GM18508 (cell line): Measurements from ENCODE around the gene BICC1.
"Not testable (repeated sequence)": the region's sequence is repeated elsewhere in the genome, so short reads cannot be mapped to it uniquely, and the experiment has no call there.

Experiments used
- ATAC-seq: cut with Tn5 transposase; IDR thresholded peaks from one replicate; pipeline ENCODE4 v1.9.1; 2021; ENCODE audit warnings: moderate number of reproducible peaks; ENCODE audit not compliant: insufficient read depth, unreplicated experiment

The BICC1 gene

DNA sequence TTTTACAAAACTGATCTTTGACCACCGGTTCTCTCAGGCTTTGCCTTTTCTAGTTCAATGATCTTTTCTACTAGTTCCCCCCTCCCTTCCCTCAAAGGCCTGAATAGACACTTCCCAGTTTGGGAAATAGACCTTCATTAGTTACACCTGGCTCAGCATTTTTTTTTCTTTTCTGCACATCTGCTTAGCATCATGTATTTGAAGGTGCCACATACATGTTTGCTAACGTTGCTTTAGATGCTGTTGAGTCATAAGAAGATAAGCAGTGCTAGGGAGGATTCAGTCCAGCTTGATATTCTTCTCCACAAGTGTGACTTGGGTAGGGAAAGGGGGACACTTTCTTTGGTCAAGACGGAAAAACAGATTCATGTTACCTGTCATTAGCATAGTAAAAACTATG, 78.3 kb downstream of the BICC1 start:
- no peak for ATAC-seq

DNA sequence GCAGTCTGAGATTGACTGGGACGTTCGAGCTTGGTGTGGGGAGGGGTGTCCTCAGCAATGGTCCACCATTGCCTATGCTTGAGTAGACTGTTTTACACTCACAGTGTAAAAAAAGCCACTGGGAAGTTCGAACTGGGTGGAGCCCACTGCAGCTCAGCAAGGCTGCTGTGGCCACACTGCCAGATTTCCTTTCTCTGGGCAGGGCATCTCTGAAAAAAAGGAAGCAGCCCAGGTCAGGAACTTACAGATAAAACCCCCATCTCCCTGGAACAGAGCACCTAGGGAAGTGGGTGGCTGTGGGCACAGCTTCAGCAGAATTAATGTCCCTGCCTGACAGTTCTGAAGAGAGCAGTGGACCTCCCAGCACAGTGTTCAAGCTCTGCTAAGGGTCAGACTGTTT, 80.3 kb downstream of the BICC1 start:
- no peak for ATAC-seq

DNA sequence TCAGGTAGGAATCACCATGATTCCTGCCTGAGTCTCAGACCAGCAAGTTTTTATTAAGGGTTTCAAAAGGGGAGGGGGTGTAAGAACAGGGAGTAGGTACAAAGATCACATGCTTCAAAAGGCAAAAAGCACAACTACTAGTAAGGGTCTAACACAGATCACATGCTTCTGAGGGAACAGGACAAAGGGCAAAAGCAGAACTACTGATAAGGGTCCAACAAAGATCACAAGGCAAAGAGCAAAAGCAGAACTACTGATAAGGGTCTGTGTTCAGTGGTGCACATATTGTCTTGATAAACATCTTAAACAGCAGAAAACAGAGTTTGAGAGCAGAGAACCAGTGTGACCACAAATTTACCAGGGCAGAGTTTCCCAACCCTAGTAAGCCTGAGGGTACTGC, 84.5 kb downstream of the BICC1 start:
- not testable (repeated sequence) for ATAC-seq

DNA sequence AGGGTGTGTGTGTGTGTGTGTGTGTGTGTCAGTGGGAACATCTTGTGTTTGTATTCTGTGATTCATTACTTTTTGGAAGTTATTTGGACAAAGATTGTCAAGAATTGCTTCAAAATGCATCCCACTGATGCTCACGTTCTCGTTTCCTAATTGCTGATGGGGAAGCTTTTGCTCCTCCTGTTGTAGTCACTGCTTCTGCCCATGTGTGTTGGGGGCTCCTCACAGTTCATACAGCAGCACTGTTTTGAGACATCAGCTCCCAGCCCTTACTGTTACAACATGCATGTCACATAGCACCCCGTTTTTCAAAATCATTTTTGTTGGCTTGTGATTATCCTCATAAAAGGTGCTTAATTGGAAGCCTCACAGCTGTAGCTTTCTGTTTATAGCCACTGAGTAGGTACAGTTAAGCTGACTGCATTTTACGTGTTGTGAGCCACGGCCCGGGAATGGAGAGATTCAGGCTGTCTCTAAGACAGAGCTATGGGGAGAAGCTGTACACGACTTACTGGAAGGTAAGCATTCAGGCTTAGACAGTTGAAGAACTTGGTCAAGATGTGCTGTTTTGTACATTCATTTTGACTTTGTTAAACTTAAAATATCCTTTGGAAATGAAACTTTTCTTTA, 87.4 kb downstream of the BICC1 start:
- no peak for ATAC-seq

DNA sequence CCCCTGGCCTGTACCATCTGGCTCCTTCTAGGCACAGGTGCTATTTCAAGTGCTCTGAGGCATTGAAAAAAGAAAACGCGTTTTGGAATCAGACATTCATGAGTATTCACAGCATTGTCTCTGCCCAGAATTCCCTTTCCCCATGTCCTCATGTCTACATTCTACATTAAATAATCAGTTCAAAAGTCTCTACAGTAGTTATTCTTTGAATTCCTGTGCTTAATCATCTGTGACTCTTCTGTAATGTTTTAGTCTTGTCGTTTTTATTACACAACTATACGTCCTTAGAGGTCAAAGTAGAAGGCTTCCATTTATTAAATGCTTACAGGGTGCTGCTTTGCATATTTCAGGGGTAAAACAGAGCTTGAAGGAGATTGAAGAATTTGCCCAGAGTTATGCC, 95.7 kb downstream of the BICC1 start:
- ATAC-seq, result no peak

DNA sequence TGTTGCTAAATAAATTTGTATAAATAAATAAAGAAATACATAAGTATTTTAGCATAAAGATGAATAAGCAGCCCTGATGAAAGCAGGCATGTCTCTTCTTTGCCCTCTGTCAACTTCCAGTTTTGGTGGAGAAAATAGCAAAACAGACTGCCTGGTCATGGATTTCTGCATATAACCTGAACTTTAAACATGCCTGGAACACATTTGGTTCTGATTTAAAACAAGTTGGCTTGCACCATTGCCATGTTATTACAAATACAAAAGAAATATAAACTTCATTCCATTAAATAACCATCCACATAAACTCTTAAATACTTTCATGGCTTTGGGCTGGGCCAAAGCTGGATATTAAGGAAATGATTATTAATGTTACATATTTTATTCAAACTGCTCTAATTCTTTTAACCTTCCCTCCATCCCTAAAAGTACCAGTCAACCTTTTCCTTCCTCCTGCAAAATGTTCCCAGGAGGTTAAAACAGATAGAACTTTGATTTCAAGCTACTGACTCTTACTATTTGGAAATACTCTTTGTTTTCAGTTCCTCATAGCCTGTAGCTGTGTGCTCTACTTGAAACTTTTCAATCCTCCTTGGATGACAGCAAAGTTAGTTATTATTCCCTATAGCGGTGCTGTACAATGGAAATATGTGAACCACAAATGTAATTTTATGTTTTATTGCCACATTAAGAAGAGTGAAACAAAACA, 96.3 kb downstream of the BICC1 start:
- ATAC-seq, result no peak

DNA sequence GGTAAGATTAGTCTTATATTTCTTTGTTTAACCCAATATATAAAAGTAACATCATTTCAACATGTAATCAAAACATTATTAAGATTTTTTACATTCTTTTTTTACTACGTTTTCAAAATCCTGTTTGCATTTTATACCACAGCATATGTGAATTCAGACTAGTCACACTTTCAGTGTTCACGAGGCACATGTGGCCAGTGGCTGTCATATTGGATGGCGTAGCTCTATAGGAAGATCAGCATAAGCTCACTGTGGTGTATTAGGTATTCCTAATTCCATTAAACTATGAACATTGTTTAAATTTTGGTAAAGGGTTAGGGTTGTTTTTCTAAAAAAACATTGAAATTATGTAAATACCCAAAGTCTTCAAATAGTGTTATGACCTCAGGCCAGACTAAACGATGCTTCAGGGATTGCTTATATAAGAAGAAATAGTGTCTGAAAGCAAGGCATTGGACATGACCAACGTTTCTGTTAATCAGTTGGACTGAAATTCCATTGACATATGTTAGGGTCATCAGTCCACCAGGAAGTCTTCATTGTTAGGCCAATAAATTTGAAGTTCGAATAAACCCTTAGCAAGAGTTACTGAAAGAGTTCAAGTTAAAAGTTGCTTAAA, 97.0 kb downstream of the BICC1 start:
- no peak for ATAC-seq

DNA sequence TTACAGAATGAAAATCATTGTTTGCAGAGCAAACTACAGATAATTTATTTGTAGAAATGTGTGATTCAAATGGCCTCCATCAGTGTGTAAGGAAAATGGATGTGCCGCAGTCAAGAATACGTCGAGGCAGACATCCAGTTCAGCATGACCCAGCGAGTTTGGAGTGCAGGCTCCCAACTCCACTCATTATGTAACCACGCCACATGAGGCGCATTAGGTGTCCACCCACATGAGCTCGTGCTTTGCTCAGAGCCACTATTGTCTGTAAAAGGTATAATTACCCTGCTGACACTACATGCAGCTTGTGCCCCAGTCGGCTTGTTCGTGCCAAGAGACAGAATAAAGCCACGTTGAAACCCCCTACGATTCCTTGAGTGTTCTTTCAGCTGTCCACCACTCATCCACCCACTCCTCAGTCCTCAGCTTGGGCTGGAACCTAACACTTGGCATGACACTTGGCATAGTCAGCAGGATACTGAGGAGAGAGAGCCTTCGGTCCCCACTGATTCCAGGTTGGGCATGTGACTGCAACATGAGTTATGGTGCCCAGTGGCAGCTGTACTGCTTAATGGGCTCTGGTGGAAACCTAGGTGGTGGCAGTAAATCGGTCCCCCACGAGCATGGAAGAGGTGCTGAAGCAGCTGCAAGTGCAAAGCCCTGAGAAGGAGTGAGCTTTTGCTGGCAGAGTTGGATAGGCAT, 102.7 kb downstream of the BICC1 start:
- no peak for ATAC-seq

DNA sequence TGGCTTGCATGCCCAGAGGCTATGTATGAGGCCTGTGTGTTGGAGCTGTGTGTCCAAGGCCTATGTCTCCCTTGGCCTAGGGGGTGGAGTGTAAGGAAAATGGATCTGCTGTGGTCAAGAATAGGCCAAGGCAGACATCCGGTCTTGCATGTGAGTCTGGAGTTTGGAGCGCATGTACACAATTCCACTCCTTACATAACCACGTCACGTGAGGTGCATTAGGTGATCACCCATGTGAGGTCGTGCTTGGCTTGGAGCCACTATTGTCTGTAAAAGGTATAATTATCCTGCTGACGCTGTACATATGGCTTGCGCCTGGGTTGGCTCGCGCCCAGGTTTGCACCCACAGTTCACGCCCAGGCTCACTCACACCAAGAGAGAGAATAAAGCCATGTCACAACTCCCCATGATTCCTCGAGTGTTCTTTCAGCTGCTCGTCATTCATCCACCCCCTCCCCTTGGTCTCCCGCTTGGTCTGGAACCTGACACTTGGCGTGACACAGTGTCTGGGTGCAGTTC, 105.5 kb downstream of the BICC1 start:
- ATAC-seq, result no peak

DNA sequence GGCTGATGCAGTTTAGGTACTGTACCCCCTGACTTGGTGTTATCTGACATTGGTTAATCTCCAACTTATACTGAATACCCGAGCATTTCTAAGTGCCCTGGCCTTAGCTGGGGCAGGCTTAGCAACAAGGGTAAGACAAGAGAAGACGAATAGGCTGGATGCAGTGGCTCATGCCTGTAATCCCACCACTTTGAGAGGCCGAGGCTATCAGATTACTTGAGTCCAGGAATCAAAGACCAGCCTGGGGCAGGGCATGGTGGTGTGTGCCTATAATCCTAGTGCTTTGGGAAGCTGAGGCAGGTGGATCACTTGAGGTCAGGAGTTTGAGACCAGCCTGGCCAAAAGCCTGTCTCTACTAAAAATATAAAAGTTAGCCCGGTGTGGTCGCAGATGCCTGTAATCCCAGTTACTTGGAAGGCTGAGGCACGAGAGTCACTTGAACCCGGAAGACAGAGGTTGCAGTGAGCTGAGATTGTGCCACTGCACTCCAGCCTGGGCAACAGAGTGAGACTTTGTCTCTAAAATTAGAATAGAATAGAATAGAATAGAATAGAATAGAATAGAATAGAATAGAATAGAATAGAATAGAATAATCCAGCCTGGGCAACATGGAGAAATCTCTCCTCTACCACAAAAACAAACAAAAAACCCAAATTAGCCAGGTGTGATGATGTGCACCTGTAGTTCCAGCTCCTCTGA, 108.9 kb downstream of the BICC1 start:
- no peak for ATAC-seq

DNA sequence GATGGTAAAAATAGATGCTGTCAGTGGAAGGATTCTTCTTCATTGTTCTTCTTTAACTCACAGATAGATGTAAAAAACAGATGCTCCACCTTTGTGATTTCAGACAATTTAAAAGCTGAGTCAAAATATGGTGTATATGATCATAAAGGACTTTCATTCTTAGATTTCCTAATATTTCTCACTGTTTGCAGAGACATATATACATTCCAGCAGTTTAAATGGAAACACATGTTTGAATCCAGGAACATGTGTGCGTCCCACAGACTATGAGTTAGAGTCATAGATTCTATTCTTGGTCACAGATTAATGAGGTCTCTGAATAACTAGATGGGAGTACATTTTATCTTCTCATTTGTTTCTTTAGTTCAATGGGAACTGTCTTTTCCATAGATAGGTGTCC, 109.6 kb downstream of the BICC1 start:
- no peak for ATAC-seq

DNA sequence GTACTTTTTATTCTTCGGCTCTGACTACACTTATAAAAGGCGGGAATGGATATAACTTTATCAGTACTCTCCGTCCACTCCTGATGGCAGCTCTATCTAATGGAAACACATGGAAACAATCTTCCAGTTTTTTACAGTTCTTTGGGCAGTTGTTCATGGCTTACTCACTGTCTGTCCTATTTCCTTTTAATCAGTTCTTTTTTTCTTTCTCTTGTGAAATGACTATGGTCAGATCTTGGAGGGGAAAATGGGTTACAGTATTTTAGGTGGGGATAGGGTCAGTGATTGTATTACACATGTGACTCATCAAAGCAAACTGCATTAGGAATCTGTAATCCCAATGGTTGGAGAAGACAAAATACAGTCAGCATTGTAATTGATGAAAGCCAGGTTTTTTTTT, 112.4 kb downstream of the BICC1 start:
- ATAC-seq, result no peak

DNA sequence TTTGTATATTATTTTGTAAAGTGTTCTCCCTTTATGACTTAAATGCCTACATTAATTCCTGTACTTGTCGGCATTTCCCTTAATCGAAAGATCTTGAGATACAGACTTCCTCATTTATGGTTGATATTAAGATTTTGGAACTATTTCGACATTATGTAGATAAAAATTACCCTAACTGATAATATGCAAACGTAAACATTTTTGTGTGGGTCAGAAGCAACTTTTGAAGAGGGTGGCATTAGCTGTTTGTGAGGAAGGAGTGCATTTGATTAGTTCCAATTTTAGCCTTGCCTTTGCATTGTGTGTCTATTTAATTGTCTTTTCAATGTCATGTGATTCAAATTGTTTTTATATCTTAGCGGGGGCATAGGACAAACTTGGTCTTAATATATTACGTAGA, 114.7 kb downstream of the BICC1 start:
- ATAC-seq, result no peak

DNA sequence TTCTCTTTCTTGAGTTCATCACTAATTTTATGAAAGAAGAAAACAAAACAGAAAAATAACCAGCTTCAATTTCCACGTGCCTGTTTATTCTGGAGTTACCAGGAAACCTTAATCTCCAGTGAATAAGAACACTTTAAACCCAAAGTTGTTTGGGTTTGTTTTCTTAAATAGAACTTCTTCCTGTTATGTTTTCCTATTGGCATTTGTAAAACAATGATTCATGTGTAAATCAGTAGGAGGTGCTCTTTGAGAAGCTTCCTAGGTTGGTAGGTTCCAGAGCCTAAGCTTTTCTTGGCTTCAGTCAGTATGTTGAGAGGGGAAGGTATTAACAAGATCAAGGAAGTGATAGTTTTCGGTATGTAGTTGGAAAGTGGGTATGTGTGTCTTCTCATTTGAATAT, 119.0 kb downstream of the BICC1 start:
- ATAC-seq, result no peak

DNA sequence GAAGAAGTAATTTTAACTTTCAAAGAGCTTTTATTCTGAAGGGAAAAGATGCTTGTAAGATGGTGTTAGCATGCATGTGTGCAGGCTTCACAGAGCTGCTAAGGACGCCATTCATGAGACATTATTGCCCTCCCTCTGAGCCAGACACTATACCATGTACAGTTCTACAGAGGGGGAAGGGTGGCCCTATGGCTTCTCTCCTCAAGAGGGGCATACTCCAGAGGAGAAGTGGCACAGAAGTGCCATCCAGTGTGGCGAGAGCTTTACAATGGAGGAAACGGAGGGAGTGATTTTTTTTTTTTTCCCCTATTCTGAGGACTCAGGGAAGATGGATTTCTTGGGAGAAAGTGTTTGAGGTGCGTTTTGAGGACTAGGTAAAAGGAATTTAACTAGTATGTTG, 119.5 kb downstream of the BICC1 start:
- ATAC-seq, result no peak

DNA sequence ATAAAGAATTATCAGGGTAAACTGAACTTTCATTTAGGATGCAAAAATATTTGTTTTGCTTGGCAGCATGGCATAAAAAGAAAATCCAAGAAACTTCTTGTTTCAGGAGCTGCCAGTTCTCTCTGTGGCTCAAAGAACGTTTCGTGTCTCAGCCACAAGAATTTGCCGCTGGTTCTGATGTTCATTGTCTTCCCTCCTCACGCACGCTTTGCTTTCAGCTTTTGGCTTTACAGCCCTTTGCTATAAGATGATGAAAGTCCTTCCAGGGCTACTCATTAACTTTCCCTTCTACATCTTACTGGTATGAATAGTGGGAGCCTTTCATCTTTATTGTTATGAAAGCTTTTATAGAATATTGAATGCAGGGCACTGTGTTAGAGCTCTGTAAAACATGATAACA, 124.7 kb downstream of the BICC1 start:
- ATAC-seq, result no peak

DNA sequence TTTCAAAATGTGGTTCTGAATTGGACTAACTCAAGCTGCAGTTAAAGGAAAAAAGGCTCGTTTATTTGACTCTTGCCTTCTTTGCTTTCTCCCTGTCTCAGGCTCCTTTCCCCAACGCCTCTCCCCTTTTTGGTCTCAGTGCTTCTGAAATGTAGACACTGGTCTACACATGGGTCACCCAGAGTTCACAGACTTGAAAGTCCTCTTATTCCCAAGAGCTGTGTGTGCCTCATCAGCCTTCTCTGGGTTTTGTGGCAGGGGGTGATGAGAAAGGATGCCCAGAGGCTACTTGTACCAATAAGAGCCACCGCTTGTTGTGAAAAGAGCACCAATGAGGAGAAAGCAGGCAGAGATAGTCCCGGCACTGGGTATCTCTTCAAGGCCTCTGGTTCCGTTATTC, 125.7 kb downstream of the BICC1 start:
- ATAC-seq, result no peak

DNA sequence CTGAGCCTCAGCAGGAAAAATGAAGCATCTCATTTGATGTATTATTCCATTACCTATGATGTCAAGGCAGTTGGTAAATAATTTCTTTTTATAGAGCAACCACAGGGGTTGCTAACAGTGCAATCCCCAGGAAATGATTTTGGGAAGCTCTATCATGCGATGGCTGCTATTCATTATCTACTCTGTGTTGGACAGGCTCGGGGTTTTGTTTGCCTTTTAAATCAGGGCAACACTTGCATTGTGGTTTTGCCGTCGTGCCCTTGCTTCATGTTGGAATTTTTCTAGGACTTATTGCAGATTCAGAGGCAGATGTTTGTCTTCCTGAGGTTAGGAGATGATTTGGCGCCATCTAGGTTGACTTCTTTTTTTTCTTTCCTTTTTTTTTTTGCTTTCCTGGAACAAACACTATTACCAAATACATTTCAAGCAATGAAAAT, 128.4 kb downstream of the BICC1 start:
- no peak for ATAC-seq

DNA sequence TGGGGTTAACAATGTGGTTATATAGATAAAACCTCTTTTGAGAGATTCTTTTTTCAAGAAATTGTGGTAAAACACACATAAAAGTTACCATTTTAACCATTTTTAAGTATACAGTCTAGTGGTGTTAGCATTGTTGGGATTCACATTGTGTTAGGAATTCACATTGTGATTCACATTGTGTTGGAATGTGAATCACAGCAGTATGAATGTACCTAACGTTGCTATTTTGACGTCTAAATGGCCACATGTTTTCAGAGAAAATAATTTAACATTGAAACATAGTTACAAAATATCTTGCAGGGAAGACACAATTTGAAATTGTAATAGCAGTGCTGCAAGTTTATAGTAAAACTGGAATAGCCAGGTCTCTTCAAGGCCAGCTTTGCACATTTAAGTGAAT, 129.0 kb downstream of the BICC1 start:
- ATAC-seq, result no peak

DNA sequence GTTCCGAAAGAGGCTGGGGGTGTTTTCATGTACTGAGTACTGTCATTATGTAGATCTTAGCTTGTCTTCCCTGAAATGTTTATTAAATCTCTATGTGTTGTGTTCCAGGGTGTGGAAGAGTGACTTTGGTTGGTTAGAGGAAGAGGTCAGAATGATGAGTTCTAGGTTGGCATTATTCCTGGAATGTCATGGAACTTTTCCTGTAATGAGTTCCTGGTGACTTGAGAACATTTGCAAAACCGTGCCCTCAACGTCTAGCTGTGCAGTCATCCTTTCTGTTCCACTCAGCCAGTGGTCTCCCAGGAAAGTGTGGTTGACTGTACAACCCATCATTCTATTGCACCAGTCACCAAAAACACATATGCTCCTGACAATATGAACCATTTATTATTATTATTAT, 129.6 kb downstream of the BICC1 start:
- no peak for ATAC-seq
